A673 (cell line): ENCODE measurements around the gene EBLN1.

Experiments
- EZH2 ChIP-seq: fragments of 200-600 bp; sonication (generic); IDR thresholded peaks from 2 replicates; pipeline ENCODE4 v1.6.1; 2017; ENCODE audit warnings: borderline replicate concordance, low read depth, mild to moderate bottlenecking, mixed read lengths, antibody characterized with exemption, low read length; ENCODE audit not compliant: poor library complexity, severe bottlenecking
- TF ChIP-seq, protein P1 (sequence below): fragments of 300-800, 200-600 bp; sonication (generic); conservative IDR thresholded peaks from 2 replicates; pipeline ENCODE4 v1.5.1; 2017; ENCODE audit warnings: low read depth, mild to moderate bottlenecking, antibody characterized with exemption, low read length, moderate library complexity, mixed read lengths

DNA sequence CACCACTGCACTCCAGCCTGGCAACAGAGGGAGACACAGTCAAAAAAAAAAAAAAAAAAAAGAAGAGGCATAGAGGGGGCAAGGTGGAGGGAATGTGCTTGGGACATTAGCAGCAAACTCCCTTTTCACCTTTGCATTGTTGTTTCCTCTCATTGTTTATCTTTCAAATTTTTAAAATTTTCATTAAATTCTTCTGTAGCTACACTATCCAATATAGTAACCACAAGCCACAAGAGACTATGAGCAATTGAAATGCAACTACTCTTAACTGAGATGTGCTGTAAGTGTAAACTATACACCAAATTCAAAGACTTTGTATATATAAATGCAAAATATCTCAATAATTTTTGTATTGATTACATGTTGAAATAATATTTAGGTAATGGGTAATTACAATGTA, 43.4 kb downstream of the EBLN1 start:
- TF ChIP-seq, protein P1, sequence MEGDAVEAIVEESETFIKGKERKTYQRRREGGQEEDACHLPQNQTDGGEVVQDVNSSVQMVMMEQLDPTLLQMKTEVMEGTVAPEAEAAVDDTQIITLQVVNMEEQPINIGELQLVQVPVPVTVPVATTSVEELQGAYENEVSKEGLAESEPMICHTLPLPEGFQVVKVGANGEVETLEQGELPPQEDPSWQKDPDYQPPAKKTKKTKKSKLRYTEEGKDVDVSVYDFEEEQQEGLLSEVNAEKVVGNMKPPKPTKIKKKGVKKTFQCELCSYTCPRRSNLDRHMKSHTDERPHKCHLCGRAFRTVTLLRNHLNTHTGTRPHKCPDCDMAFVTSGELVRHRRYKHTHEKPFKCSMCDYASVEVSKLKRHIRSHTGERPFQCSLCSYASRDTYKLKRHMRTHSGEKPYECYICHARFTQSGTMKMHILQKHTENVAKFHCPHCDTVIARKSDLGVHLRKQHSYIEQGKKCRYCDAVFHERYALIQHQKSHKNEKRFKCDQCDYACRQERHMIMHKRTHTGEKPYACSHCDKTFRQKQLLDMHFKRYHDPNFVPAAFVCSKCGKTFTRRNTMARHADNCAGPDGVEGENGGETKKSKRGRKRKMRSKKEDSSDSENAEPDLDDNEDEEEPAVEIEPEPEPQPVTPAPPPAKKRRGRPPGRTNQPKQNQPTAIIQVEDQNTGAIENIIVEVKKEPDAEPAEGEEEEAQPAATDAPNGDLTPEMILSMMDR, result no peak
- TF ChIP-seq EZH2, result no peak
